Measurements from ENCODE around the gene CCDC136. TPM values are rescaled to one million over a fixed set of nuclear protein-coding genes. Genes with fewer than 3 reads are reported as not detected.
A peak's percentile ranks its signal among the peaks of the same experiment; 100 is the strongest.

Gene CCDC136
- total RNA-seq, 1 donor from 2014 or later, result 0.40 TPM

GRCh38 chr7:128801667-128802418, 10.1 kb downstream of the CCDC136 start:
- ATAC-seq (no peak), DNase-seq (ENCODE audit: low spot score) (no peak)

- ATAC-seq, result no peak
- DNase-seq (ENCODE audit: low spot score), result no peak
Observed at GRCh38 chr7:128804484-128804883, 12.7 kb downstream of the CCDC136 start.

- DNase-seq (ENCODE audit: low spot score), result no peak
Observed at GRCh38 chr7:128805225-128805624, 13.5 kb downstream of the CCDC136 start.

GRCh38 chr7:128807191-128807590, 15.4 kb downstream of the CCDC136 start:
- DNase-seq (ENCODE audit: low spot score) (no peak), ATAC-seq (no peak)

More at GRCh38 chr7:128805225-128805624, 13.5 kb downstream of the CCDC136 start:
- no peak for ATAC-seq

GRCh38 chr7:128809363-128809762, 17.6 kb downstream of the CCDC136 start:
- ATAC-seq (no peak), DNase-seq (ENCODE audit: low spot score) (no peak)

GRCh38 chr7:128810473-128810872, 18.7 kb downstream of the CCDC136 start:
- DNase-seq (ENCODE audit: low spot score) (no peak), ATAC-seq (no peak)

- no peak for ATAC-seq
Observed at GRCh38 chr7:128810997-128811396, 19.2 kb downstream of the CCDC136 start.

GRCh38 chr7:128811631-128812430, 20.1 kb downstream of the CCDC136 start:
- no peak for ATAC-seq
- DNase-seq (ENCODE audit: low spot score), result no peak

More at GRCh38 chr7:128810997-128811396, 19.2 kb downstream of the CCDC136 start:
- DNase-seq (ENCODE audit: low spot score), result no peak

GRCh38 chr7:128812514-128813168, 20.9 kb downstream of the CCDC136 start:
- ATAC-seq (peak; percentile 71), DNase-seq (ENCODE audit: low spot score) (no peak)

GRCh38 chr7:128814499-128814898, 22.7 kb downstream of the CCDC136 start:
- DNase-seq (ENCODE audit: low spot score) (no peak), ATAC-seq (no peak)

- DNase-seq (ENCODE audit: low spot score) (no peak), ATAC-seq (no peak)
Observed at GRCh38 chr7:128815289-128815942, 23.6 kb downstream of the CCDC136 start.

- ATAC-seq, result no peak
- no peak for DNase-seq (ENCODE audit: low spot score)
Observed at GRCh38 chr7:128818694-128819093, 26.9 kb downstream of the CCDC136 start.

- no peak for ATAC-seq
- no peak for DNase-seq (ENCODE audit: low spot score)
Observed at GRCh38 chr7:128821724-128822123, 30.0 kb downstream of the CCDC136 start.

- no peak for DNase-seq (ENCODE audit: low spot score)
Observed at GRCh38 chr7:128826512-128826911, 34.7 kb downstream of the CCDC136 start.

GRCh38 chr7:128826916-128827247, 35.1 kb downstream of the CCDC136 start:
- no peak for ATAC-seq
- DNase-seq (ENCODE audit: low spot score), result no peak

More at GRCh38 chr7:128826512-128826911, 34.7 kb downstream of the CCDC136 start:
- ATAC-seq, result no peak

- ATAC-seq (no peak), DNase-seq (ENCODE audit: low spot score) (no peak)
Observed at GRCh38 chr7:128827248-128827958, 35.6 kb downstream of the CCDC136 start.

GRCh38 chr7:128827971-128828711, 36.4 kb downstream of the CCDC136 start:
- DNase-seq (ENCODE audit: low spot score), result no peak
- ATAC-seq, result peak; percentile 39

- ATAC-seq, result peak; percentile 71
- peak; percentile 64 for DNase-seq (ENCODE audit: low spot score)
Observed at GRCh38 chr7:128829391-128830166, 37.8 kb downstream of the CCDC136 start.

Data from left lobe of liver (tissue), 2 donors.